Activated naive CD4-positive, alpha-beta T cell treated with anti-CD3 and anti-CD28 coated beads for 36 hours (primary cell): ENCODE data around the gene SPAG8. TPM values are rescaled to one million over a fixed set of nuclear protein-coding genes. Genes with fewer than 3 reads are reported as not detected.

Experiments
- CTCF ChIA-PET: fragments of 350-600 bp; sonication (Branson Sonifier 250); formaldehyde crosslinking; loops from one replicate; lab custom pipeline; 2021; ENCODE audit warnings: antibody characterized with exemption; lab: Charles Lee
- DNase-seq: peaks from one replicate; pipeline ENCODE4 v3.0.0-alpha.2; 2020
- H3K27ac Mint-ChIP-seq: one replicate; pipeline ENCODE4 v1.8.0; 2021; ENCODE audit warnings: mild to moderate bottlenecking, mixed read lengths
- H3K27me3 Mint-ChIP-seq: one replicate; pipeline ENCODE4 v1.8.0; 2021; ENCODE audit warnings: low read depth, mixed read lengths
- H3K36me3 Mint-ChIP-seq: one replicate; pipeline ENCODE4 v1.8.0; 2021; ENCODE audit warnings: low read depth, mixed read lengths
- H3K4me1 Mint-ChIP-seq: one replicate; pipeline ENCODE4 v1.8.0; 2021; ENCODE audit warnings: low read depth, mixed read lengths
- H3K4me3 Mint-ChIP-seq: one replicate; pipeline ENCODE4 v1.8.0; 2021; ENCODE audit warnings: mild to moderate bottlenecking, moderate library complexity, mixed read lengths
- H3K9me3 Mint-ChIP-seq: one replicate; pipeline ENCODE4 v1.8.0; 2021; ENCODE audit warnings: mixed read lengths
- intact Hi-C: fragments of 100-400 bp; cut with micrococcal nuclease; formaldehyde crosslinking; loops from one replicate; pipeline ENCODE4 v1.15.1; 2023
- total RNA-seq, 2 experiments: library from RNA; stranded (reverse); gene quantifications; one replicate each; pipeline ENCODE4 v1.2.3, GENCODE V29; 2021

The SPAG8 gene
- total RNA-seq, 2 experiments from 2014 or later, result 0.95 to 1.1 TPM

GRCh38 chr9:35798658-35799374 is 13.2 kb downstream of the SPAG8 start:
- no peaks in the 10 kb centered on the region for H3K27me3 Mint-ChIP-seq
- H3K36me3 Mint-ChIP-seq, result peaks cover 3% of the 10 kb centered on the region
- intact Hi-C loops, result no loop called here
- H3K9me3 Mint-ChIP-seq, result no peaks in the 10 kb centered on the region
- peak; percentile 64 for DNase-seq
- H3K27ac Mint-ChIP-seq, result no peak overlapping the region
- H3K4me1 Mint-ChIP-seq, result peaks cover 12% of the 10 kb centered on the region
- CTCF ChIA-PET, result interaction anchor here (0.6 to 1.9 kb wide), 4 partner anchors 8 to 83 kb away, joined by 3 to 9 read pairs (median 5); no protein-coding TSS in a partner anchor
- H3K4me3 Mint-ChIP-seq, result no peak overlapping the region

- H3K9me3 Mint-ChIP-seq, result no peaks in the 10 kb centered on the region
- no peak overlapping the region for H3K27ac Mint-ChIP-seq
- H3K4me1 Mint-ChIP-seq, result peaks cover 12% of the 10 kb centered on the region
- CTCF ChIA-PET, result interaction anchor here (1.5 to 1.9 kb wide), 3 partner anchors 29 to 393 kb away, joined by 3 to 9 read pairs (median 4); partner anchors contain the start of gene CLTA
- no peaks in the 10 kb centered on the region for H3K27me3 Mint-ChIP-seq
- no peak for DNase-seq
- intact Hi-C loops, result no loop called here
- no peak overlapping the region for H3K4me3 Mint-ChIP-seq
- peaks cover 3% of the 10 kb centered on the region for H3K36me3 Mint-ChIP-seq
Measured at GRCh38 chr9:35797311-35798109, 14.6 kb downstream of the SPAG8 start.

GRCh38 chr9:35795695-35796094 is 16.4 kb downstream of the SPAG8 start:
- no peak overlapping the region for H3K4me3 Mint-ChIP-seq
- H3K9me3 Mint-ChIP-seq, result no peaks in the 10 kb centered on the region
- CTCF ChIA-PET, result interaction anchor here (0.6 to 1.6 kb wide), 5 partner anchors 16 to 395 kb away, joined by 3 to 8 read pairs (median 3); partner anchors contain the start of genes CLTA and SPAG8
- no peaks in the 10 kb centered on the region for H3K36me3 Mint-ChIP-seq
- peaks cover 12% of the 10 kb centered on the region for H3K4me1 Mint-ChIP-seq
- intact Hi-C loops, result no loop called here
- H3K27me3 Mint-ChIP-seq, result no peaks in the 10 kb centered on the region
- H3K27ac Mint-ChIP-seq, result no peak overlapping the region
- no peak for DNase-seq

GRCh38 chr9:35793461-35793860 is 18.6 kb downstream of the SPAG8 start:
- H3K36me3 Mint-ChIP-seq, result no peaks in the 10 kb centered on the region
- H3K27me3 Mint-ChIP-seq, result no peaks in the 10 kb centered on the region
- no peak overlapping the region for H3K4me3 Mint-ChIP-seq
- H3K27ac Mint-ChIP-seq, result no peak overlapping the region
- H3K4me1 Mint-ChIP-seq, result peaks cover 5% of the 10 kb centered on the region
- intact Hi-C loops, result loop anchor here (5.0 kb wide), 1 partner anchor 229 kb away; no protein-coding TSS in a partner anchor
- H3K9me3 Mint-ChIP-seq, result no peaks in the 10 kb centered on the region
- DNase-seq, result no peak
- CTCF ChIA-PET, result interaction anchor here (0.7 to 2.2 kb wide), 2 partner anchors 19 to 89 kb away, joined by 3 to 11 read pairs; partner anchors contain the start of gene SPAG8

DNA sequence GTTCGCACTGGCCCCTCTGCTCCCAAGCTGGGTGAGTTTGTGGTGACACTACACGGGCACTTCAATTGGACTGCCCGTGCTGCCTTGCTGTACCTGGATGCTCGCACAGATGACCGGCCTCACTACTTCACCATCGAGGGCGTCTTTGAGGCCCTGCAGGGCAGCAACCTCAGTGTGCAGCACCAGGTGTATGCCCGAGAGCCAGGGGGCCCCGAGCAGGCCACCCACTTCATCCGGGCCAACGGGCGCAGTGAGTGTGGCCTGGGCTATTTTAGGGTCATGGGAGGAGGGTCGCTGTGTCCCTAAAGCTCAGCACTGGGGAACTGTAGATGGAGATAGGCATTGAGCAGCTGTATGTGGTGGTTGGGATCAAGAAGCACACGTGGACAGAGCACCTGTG is 19.2 kb downstream of the SPAG8 start:
- peaks cover 4% of the 10 kb centered on the region for H3K4me1 Mint-ChIP-seq
- intact Hi-C loops, result loop anchor here (5.0 kb wide), 1 partner anchor 229 kb away; no protein-coding TSS in a partner anchor
- no peak for DNase-seq
- H3K27me3 Mint-ChIP-seq, result no peaks in the 10 kb centered on the region
- no peak overlapping the region for H3K27ac Mint-ChIP-seq
- H3K9me3 Mint-ChIP-seq, result no peaks in the 10 kb centered on the region
- H3K4me3 Mint-ChIP-seq, result no peak overlapping the region
- no peaks in the 10 kb centered on the region for H3K36me3 Mint-ChIP-seq
- CTCF ChIA-PET, result interaction anchor here (0.7 to 2.2 kb wide), 3 partner anchors 19 to 89 kb away, joined by 3 to 11 read pairs (median 3); partner anchors contain the start of gene SPAG8

- CTCF ChIA-PET, result interaction anchor here (0.7 to 2.2 kb wide), 2 partner anchors 83 to 90 kb away, joined by 3 to 11 read pairs; no protein-coding TSS in a partner anchor
Measured at GRCh38 chr9:35792024-35792813, 19.8 kb downstream of the SPAG8 start.

DNA sequence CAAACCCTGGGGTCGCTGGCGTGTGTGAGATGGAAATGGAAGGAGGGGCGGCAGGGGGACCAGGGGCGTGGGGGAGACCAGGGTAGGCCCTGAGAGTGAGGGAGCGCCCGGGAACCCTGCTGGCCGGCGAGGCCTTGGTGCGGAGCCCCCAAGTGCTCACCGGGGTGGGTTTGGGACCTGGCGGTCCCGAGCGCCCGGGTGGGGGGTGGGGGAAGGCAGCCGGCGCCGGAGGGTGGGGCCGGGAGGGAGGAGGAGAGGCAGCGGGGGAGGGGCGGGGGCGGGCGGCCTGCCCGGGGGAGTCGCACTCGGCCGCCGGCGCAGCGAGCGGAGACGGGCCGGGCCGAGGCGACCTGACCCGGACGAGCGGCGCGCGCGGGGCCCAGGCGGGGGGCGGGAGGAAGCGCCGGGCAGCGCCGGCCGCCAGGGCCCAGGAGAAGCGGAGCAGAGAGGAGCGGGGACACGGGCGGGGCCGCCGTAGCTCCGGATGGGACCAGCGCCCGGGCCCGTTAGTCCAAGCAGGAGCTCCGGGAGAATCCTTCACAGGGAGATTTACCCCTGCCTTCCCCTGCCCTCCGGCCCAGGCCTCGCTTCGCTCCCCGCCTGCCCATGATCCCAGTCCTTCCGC is 20.7 kb downstream of the SPAG8 start, which contains the start of gene NPR2:
Gene NPR2 (plus strand): TSS at position 295 of the 625 bp plus-strand sequence. CDS start 818 bp downstream, outside the sequence.
- Mint-ChIP-seq H3K27me3 (no peaks in the 10 kb centered on the region), H3K27ac (no peak within 1 kb of the TSS), H3K4me1 (no peaks in the 10 kb centered on the region), H3K36me3 (peaks cover 5% of the 10 kb centered on the region), H3K9me3 (no peaks in the 10 kb centered on the region), H3K4me3 (no peak within 1 kb of the TSS)
- no peak for DNase-seq
- CTCF ChIA-PET, result interaction anchor here (2.2 kb wide), 1 partner anchor 91 kb away, joined by 11 read pairs; no protein-coding TSS in a partner anchor
- intact Hi-C loops, result loop anchor here (2.0 to 5.0 kb wide), 2 partner anchors 21 to 231 kb away; partner anchors contain the start of gene SPAG8

More at GRCh38 chr9:35792024-35792813, 19.8 kb downstream of the SPAG8 start:
- no peak for DNase-seq
- Mint-ChIP-seq H3K27me3 (no peaks in the 10 kb centered on the region), H3K4me3 (no peak overlapping the region), H3K9me3 (no peaks in the 10 kb centered on the region), H3K36me3 (peaks cover 2% of the 10 kb centered on the region), H3K27ac (no peak overlapping the region), H3K4me1 (peaks cover 4% of the 10 kb centered on the region)
- intact Hi-C loops, result loop anchor here (5.0 kb wide), 1 partner anchor 230 kb away; no protein-coding TSS in a partner anchor

DNA sequence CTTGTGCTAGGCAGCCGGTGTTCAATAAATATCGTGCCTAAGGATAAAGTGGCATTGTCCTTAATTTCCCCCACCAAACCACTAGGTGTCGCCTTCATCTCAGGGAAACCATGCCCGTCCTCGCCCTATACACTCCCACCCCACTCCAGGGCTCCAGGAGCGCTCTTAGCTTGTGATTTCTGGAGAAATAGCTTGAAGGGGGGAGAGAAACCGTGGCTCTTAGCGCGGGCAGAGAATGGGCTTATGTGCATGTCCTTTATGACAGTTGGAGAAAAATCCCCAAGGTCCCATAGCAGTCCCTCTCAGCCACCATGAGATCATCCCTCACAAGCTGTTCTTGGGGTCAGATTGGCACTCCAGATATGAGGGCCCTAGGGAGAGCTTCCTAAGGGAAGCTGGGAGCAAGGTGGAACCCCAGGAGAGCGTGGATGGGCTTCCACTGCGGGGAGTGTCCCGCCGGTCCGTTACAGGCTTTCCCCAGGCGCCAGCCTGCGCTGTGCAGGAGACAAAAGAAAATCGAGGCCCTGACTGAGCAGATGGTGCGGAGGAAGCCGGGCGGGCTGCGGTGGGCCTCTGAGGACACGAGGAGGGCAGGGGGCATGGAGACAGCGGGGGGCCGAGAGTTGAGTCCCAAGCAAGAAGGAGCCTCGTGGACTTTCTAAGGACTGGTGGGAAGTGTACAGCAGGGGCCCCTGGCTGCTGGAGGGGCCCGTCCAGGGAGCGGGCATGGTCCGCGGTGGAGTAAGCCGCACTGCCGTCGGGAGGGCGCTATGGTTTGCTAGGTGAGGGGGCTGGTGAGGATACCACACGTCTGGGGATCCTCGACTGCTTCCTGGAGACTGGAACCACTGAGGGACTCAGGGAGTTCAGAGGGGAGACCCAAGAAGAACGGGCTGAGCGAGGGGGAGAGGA is 21.4 kb downstream of the SPAG8 start:
- intact Hi-C loops, result loop anchor here (1.0 to 5.0 kb wide), 4 partner anchors 22 to 232 kb away; partner anchors contain the start of gene SPAG8
- H3K27me3 Mint-ChIP-seq, result no peaks in the 10 kb centered on the region
- no peak overlapping the region for H3K4me3 Mint-ChIP-seq
- no peaks in the 10 kb centered on the region for H3K4me1 Mint-ChIP-seq
- peaks cover 11% of the 10 kb centered on the region for H3K36me3 Mint-ChIP-seq
- CTCF ChIA-PET, result interaction anchor here (0.6 to 3.6 kb wide), 44 partner anchors 8 to 1959 kb away, joined by 3 to 33 read pairs (median 4); partner anchors contain the start of genes FAM221B, HINT2 and SPAG8
- H3K27ac Mint-ChIP-seq, result no peak overlapping the region
- DNase-seq, result peak; percentile 69
- H3K9me3 Mint-ChIP-seq, result no peaks in the 10 kb centered on the region

DNA sequence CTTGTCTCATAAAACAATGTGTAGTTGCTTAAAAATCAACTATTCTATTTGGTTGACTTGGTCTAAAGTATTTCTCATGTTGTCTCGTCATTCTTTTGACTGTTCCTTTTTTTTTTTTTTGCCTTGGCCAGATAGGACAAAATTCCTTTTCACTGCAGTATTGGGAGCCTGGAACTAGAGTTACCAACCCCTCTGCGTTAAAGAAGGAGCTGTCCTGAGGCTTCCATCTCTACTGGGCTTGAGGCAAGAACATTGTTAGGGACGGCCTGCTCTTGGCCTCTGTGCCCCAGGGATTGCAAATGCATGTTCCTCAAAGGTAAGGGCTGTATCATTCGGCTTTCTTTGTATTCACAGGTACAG is 22.1 kb downstream of the SPAG8 start:
- H3K9me3 Mint-ChIP-seq, result no peaks in the 10 kb centered on the region
- no peak overlapping the region for H3K27ac Mint-ChIP-seq
- intact Hi-C loops, result loop anchor here (1.0 to 5.0 kb wide), 4 partner anchors 23 to 232 kb away; partner anchors contain the start of gene SPAG8

DNA sequence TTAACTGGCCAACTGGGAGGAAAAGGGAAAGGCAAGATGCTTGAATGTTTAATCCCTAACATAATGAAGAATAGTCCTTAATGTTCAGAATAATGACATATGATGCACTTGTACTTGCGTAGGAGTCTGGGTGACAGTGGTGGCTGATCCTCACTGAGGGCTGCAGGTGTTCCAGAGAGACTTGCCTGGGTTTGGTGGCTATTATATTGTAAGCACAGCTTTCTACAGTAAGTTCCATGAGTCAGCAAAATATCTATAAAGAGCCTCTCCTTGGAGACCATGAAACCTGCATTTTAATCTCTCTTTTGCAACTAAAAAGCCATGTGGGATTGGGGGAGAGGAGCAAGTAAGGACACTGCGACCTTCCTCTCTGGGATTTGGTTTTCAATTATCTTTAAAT is 22.5 kb downstream of the SPAG8 start:
- no peaks in the 10 kb centered on the region for H3K9me3 Mint-ChIP-seq
- no peaks in the 10 kb centered on the region for H3K27me3 Mint-ChIP-seq
- CTCF ChIA-PET, result interaction anchor here (0.8 to 3.6 kb wide), 26 partner anchors 9 to 218 kb away, joined by 3 to 33 read pairs (median 6); partner anchors contain the start of genes FAM221B, HINT2 and SPAG8
- peaks cover 12% of the 10 kb centered on the region for H3K36me3 Mint-ChIP-seq
- H3K27ac Mint-ChIP-seq, result no peak overlapping the region
- no peaks in the 10 kb centered on the region for H3K4me1 Mint-ChIP-seq
- intact Hi-C loops, result no loop called here
- no peak overlapping the region for H3K4me3 Mint-ChIP-seq
- DNase-seq, result no peak

More for the DNA sequence above, 22.1 kb downstream of the SPAG8 start:
- CTCF ChIA-PET, result interaction anchor here (0.7 to 3.6 kb wide), 35 partner anchors 9 to 1958 kb away, joined by 3 to 33 read pairs (median 5); partner anchors contain the start of genes FAM221B, HINT2 and SPAG8
- no peaks in the 10 kb centered on the region for H3K4me1 Mint-ChIP-seq
- no peaks in the 10 kb centered on the region for H3K27me3 Mint-ChIP-seq
- H3K36me3 Mint-ChIP-seq, result peaks cover 12% of the 10 kb centered on the region
- no peak overlapping the region for H3K4me3 Mint-ChIP-seq
- no peak for DNase-seq
